ENCODE measurements around the gene FFAR1.

Gene FFAR1

GRCh38 chr19:35379992-35380391 lies 32.3 kb downstream of the FFAR1 start:
- no peaks in the 10 kb centered on the region for H4K20me1 ChIP-seq (ENCODE audit: insufficient read depth, low read length)
- DNase-seq, result no peak
- H3K9me2 ChIP-seq (replicated peaks; ENCODE audit: insufficient read depth, low read length), result no peaks in the 10 kb centered on the region
- no peak overlapping the region for H3K9ac ChIP-seq (ENCODE audit: low read length)
- H3K9me3 ChIP-seq (replicated peaks; ENCODE audit: insufficient read depth, low read length), result no peaks in the 10 kb centered on the region
- no peaks in the 10 kb centered on the region for H3K79me2 ChIP-seq (ENCODE audit: low read length)
- H3K36me3 ChIP-seq (replicated peaks; ENCODE audit: insufficient read depth, low read length), result no peaks in the 10 kb centered on the region
- H3F3A ChIP-seq (ENCODE audit: insufficient read depth, low read length), result no peaks in the 10 kb centered on the region
- H3K4me3 ChIP-seq (ENCODE audit: low read length), result no peak overlapping the region
- no peak overlapping the region for H3K4me2 ChIP-seq (ENCODE audit: low read depth, low read length)
- H3K4me1 ChIP-seq (ENCODE audit: low read length), result no peaks in the 10 kb centered on the region
- TF ChIP-seq EZH2 (optimal IDR thresholded peaks at IDR 0.05; ENCODE audit: low read depth, low read length) (no peak), CTCF (IDR thresholded peaks at IDR 0.05; ENCODE audit: low read length) (no peak), EZH2phosphoT487 (IDR thresholded peaks at IDR 0.05; ENCODE audit: low read length) (no peak)
- H3K27me3 ChIP-seq (replicated peaks; ENCODE audit: insufficient read depth, low read length), result peaks cover 50% of the 10 kb centered on the region
- no peak overlapping the region for H3K27ac ChIP-seq (ENCODE audit: low read length)
- no peak overlapping the region for H2AFZ ChIP-seq (ENCODE audit: low read length)

GRCh38 chr19:35380450-35381124 lies 32.9 kb downstream of the FFAR1 start:
- H3K9ac ChIP-seq (ENCODE audit: low read length), result no peak overlapping the region
- DNase-seq, result no peak
- no peak overlapping the region for H3K27ac ChIP-seq (ENCODE audit: low read length)
- peaks cover 48% of the 10 kb centered on the region for H3K27me3 ChIP-seq (replicated peaks; ENCODE audit: insufficient read depth, low read length)
- no peaks in the 10 kb centered on the region for H3K4me1 ChIP-seq (ENCODE audit: low read length)
- no peak overlapping the region for H2AFZ ChIP-seq (ENCODE audit: low read length)
- H4K20me1 ChIP-seq (ENCODE audit: insufficient read depth, low read length), result no peaks in the 10 kb centered on the region
- H3K9me3 ChIP-seq (replicated peaks; ENCODE audit: insufficient read depth, low read length), result no peaks in the 10 kb centered on the region
- no peak for TF ChIP-seq CTCF (IDR thresholded peaks at IDR 0.05; ENCODE audit: low read length)
- TF ChIP-seq EZH2 (optimal IDR thresholded peaks at IDR 0.05; ENCODE audit: low read depth, low read length), result no peak
- no peak for TF ChIP-seq EZH2phosphoT487 (IDR thresholded peaks at IDR 0.05; ENCODE audit: low read length)
- H3K79me2 ChIP-seq (ENCODE audit: low read length), result no peaks in the 10 kb centered on the region
- H3F3A ChIP-seq (ENCODE audit: insufficient read depth, low read length), result no peaks in the 10 kb centered on the region
- H3K4me2 ChIP-seq (ENCODE audit: low read depth, low read length), result no peak overlapping the region
- H3K9me2 ChIP-seq (replicated peaks; ENCODE audit: insufficient read depth, low read length), result no peaks in the 10 kb centered on the region
- no peaks in the 10 kb centered on the region for H3K36me3 ChIP-seq (replicated peaks; ENCODE audit: insufficient read depth, low read length)
- no peak overlapping the region for H3K4me3 ChIP-seq (ENCODE audit: low read length)

- no peaks in the 10 kb centered on the region for H4K20me1 ChIP-seq (ENCODE audit: insufficient read depth, low read length)
- no peaks in the 10 kb centered on the region for H3K36me3 ChIP-seq (replicated peaks; ENCODE audit: insufficient read depth, low read length)
- no peaks in the 10 kb centered on the region for H3K4me1 ChIP-seq (ENCODE audit: low read length)
- H3K79me2 ChIP-seq (ENCODE audit: low read length), result no peaks in the 10 kb centered on the region
- H3F3A ChIP-seq (ENCODE audit: insufficient read depth, low read length), result no peaks in the 10 kb centered on the region
- no peaks in the 10 kb centered on the region for H3K9me3 ChIP-seq (replicated peaks; ENCODE audit: insufficient read depth, low read length)
- H3K4me3 ChIP-seq (ENCODE audit: low read length), result no peak overlapping the region
- H3K27ac ChIP-seq (ENCODE audit: low read length), result no peak overlapping the region
- peaks cover 44% of the 10 kb centered on the region for H3K27me3 ChIP-seq (replicated peaks; ENCODE audit: insufficient read depth, low read length)
- DNase-seq, result no peak
- H3K4me2 ChIP-seq (ENCODE audit: low read depth, low read length), result no peak overlapping the region
- TF ChIP-seq CTCF (IDR thresholded peaks at IDR 0.05; ENCODE audit: low read length) (no peak), EZH2 (optimal IDR thresholded peaks at IDR 0.05; ENCODE audit: low read depth, low read length) (no peak), EZH2phosphoT487 (IDR thresholded peaks at IDR 0.05; ENCODE audit: low read length) (no peak)
- H3K9me2 ChIP-seq (replicated peaks; ENCODE audit: insufficient read depth, low read length), result no peaks in the 10 kb centered on the region
- no peak overlapping the region for H2AFZ ChIP-seq (ENCODE audit: low read length)
- no peak overlapping the region for H3K9ac ChIP-seq (ENCODE audit: low read length)
Measured at GRCh38 chr19:35381318-35381717, 33.6 kb downstream of the FFAR1 start.
